Pancreas (tissue), 10 donors: ENCODE results near the gene UBN1. TPM values are rescaled to one million over a fixed set of nuclear protein-coding genes. Genes with fewer than 3 reads are reported as not detected.

Experiments
- ATAC-seq, 4 donors: fragments of 200-7000 bp; cut with Tn5 transposase; one replicate each; pipeline versions ENCODE4 v1.8.0 to v1.9.1; 2020; ENCODE audit warnings: mild to moderate bottlenecking in 4 of 4, moderate library complexity in 4 of 4
- DNase-seq, 6 donors: peaks; one replicate each; pipeline ENCODE4 v3.0.0-alpha.2; 2020
- FAIRE-seq: peaks from 2 replicates; lab custom pipeline; 2012; peaks lifted over from hg19 to GRCh38; lab: Jason Lieb, UNC
- H3K27ac ChIP-seq, 4 donors: fragments of 200-600 bp; sonication (generic); 1 replicate in 3 of 4; 2 replicates in 1 of 4; pipeline versions ENCODE4 v1.5.0 to v1.8.0; 2020
- H3K27me3 ChIP-seq, 4 donors: fragments of 200-600 bp; one replicate each; pipeline ENCODE4 v1.8.0; 2021
- H3K36me3 ChIP-seq, 3 donors: fragments of 200-600 bp; sonication (generic) in 1 of 3; one replicate each; pipeline versions ENCODE4 v1.5.0 to v1.8.0; 2020 to 2021
- H3K4me1 ChIP-seq, 3 donors: fragments of 200-600 bp; one replicate each; pipeline ENCODE4 v1.8.0; 2021
- H3K4me3 ChIP-seq, 4 donors: fragments of 200-600 bp; sonication (generic) in 2 of 4; one replicate each; pipeline versions ENCODE4 v1.5.0 to v1.8.0; 2020 to 2021
- H3K9me3 ChIP-seq, 4 donors: fragments of 200-600 bp; one replicate each; pipeline ENCODE4 v1.8.0; 2021
- WGBS, 2 donors: extraction: QIAGEN DNeasy Blood & Tissue Kit; methylation state at CpG; one replicate each; pipeline ENCODE4 v1.1.7; 2013; 5-methylcytosine and 5-hydroxymethylcytosine counted together
- intact Hi-C, 3 donors: fragments of 100-400 bp; cut with DNase I; formaldehyde crosslinking; loops; one replicate each; pipeline versions ENCODE4 v1.11.1 to v1.14.2; 2022
- polyA plus RNA-seq, 2 donors: library from polyadenylated mRNA; stranded (reverse); fragments of 200-250 nt; gene quantifications; one replicate each; pipeline ENCODE4 v1.2.3, GENCODE V29; 2013
- total RNA-seq, 6 donors: library from RNA; stranded (reverse); fragmentation: NEBNext Ultra II Directional in 4 of 6; extraction: Animal tissue kit (Norgen Biotek cat#: 25700) in 4 of 6; gene quantifications; one replicate each; pipeline versions ENCODE4 v1.2.1 to v1.2.4, GENCODE V29; 2021 to 2023
- TF ChIP-seq, protein P1 (sequence below), 4 donors: fragments of 200-600 bp; sonication (generic) in 3 of 4; IDR thresholded peaks; one replicate each; pipeline versions ENCODE4 v1.5.0 to v1.8.0; 2021; ENCODE audit warnings: antibody characterized with exemption in 4 of 4
- donor health status: healthy with polysubstance abuse.
- donor health status: DM: no; HTN: no; CAD: no; lungs with moderate emphysema.
- donor health status: DM: no; HTN: no; CAD: no.
- donor health status: control.
- donor health status: control.
- donor health status: Bipolar disorder and iron deficiency.
- donor health status: DM: yes; HTN: yes; CAD: no.
- donor health status: DM: no; HTN: no; CAD: no.
- donor health status: DM: no; HTN: no; CAD: no.
- donor health status: DM: yes; HTN: yes; CAD: no.

UBN1 gene
- total and polyA plus RNA-seq, 8 donors: 8.0 to 17.3 (median 10.9) TPM

DNA sequence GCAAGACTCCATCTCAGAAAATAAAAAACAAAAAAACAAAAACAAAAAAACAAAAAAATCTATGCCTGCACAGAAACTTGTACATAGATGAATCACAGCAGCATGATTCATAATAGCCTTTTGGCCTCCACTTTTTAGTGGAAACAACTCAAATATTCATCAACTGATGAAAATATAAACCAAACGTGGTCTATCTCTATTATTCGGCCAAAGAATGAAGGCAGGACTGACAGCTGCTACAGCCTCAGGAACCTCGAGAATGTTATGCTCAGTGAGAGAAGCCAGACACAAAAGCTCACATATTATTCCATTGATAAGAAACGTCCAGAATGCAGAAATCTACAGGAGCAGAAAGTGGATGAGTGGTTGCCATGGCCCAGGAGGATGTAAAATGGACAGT lies 69.8 kb downstream of the UBN1 start:
- no peaks in the 10 kb centered on the region for H3K27me3 ChIP-seq
- FAIRE-seq (no peak), ATAC-seq (no peak), DNase-seq (no peak)
- no peaks in the 10 kb centered on the region for H3K4me1 ChIP-seq
- H3K27ac ChIP-seq: no peak overlapping the region
- intact Hi-C loops: loop anchor here in 1 of 3 donors (10.0 kb wide), 1 partner anchor 62 kb away; no protein-coding TSS in a partner anchor
- H3K4me3 ChIP-seq: no peak overlapping the region
- H3K9me3 ChIP-seq: no peaks in the 10 kb centered on the region
- H3K36me3 ChIP-seq: no peaks in the 10 kb centered on the region
- 46 to 50% methylated on average over 4 of the region's 4 CpGs for WGBS, 2 donors
- TF ChIP-seq, protein P1, sequence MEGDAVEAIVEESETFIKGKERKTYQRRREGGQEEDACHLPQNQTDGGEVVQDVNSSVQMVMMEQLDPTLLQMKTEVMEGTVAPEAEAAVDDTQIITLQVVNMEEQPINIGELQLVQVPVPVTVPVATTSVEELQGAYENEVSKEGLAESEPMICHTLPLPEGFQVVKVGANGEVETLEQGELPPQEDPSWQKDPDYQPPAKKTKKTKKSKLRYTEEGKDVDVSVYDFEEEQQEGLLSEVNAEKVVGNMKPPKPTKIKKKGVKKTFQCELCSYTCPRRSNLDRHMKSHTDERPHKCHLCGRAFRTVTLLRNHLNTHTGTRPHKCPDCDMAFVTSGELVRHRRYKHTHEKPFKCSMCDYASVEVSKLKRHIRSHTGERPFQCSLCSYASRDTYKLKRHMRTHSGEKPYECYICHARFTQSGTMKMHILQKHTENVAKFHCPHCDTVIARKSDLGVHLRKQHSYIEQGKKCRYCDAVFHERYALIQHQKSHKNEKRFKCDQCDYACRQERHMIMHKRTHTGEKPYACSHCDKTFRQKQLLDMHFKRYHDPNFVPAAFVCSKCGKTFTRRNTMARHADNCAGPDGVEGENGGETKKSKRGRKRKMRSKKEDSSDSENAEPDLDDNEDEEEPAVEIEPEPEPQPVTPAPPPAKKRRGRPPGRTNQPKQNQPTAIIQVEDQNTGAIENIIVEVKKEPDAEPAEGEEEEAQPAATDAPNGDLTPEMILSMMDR (IDR thresholded peaks at IDR 0.05): no peak

DNA sequence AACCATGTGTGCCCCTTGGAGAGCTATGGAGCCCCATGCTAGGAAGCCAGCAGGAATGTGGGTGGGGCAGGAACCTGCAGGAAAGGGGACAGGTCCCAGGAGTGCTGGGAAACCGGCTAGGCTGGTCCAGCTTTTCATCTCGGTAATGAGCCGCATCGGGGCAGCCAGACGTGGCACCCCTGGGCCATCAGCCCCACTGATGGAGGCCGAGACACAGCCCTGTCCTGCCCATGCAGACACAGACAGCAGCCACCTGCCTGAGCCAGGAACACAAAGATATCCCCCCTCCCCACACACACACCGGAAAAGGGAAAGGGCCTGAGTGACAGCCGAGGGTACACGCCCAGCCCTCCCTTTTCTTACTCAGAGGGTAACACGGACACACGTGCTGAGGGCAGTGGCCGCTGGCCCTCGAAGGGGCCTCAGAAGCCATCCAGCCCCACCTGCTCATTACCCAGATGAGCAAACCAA lies 71.5 kb downstream of the UBN1 start:
- ATAC-seq: peak; percentile 64 to 77 (median 66)
- H3K4me1 ChIP-seq: peaks cover 0 to 4% (median 0%) of the 10 kb centered on the region in 3 donors
- FAIRE-seq: no peak
- H3K9me3 ChIP-seq: no peaks in the 10 kb centered on the region
- TF ChIP-seq, protein P1 (IDR thresholded peaks at IDR 0.05): no peak
- H3K36me3 ChIP-seq: no peaks in the 10 kb centered on the region
- peak overlapping the region in 1 of 4 donors; percentile 17 for H3K27ac ChIP-seq
- intact Hi-C loops: loop anchor here in 1 of 3 donors (10.0 kb wide), 1 partner anchor 64 kb away; no protein-coding TSS in a partner anchor
- H3K4me3 ChIP-seq: no peak overlapping the region
- no peak for DNase-seq
- whole genome bisulfite sequencing, 2 donors: 52 to 57% methylated on average over 13 of the region's 13 CpGs
- H3K27me3 ChIP-seq: no peaks in the 10 kb centered on the region

DNA sequence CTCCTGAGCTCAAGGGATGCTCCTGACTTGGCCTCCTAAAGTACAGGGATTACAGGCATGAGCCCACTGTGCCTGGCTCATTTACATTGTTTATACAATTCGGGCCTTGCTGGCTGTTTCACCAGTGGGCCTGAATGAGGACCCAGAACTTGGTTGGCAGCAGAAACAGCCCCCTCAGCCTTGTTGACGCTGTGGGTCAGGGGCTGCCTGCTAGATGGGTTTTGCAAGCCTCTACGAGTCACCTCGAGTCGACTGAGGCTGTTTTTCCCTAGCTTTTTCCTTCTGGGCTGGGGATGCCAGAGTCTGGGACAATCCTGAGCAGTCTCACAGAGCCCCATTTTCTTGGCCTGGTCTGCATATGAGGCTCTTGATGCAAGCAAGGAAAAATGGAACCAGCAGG lies 73.5 kb downstream of the UBN1 start:
- peaks cover 0 to 16% (median 10%) of the 10 kb centered on the region in 3 donors for H3K4me1 ChIP-seq
- H3K27ac ChIP-seq: no peak overlapping the region
- DNase-seq (no peak), FAIRE-seq (no peak), ATAC-seq (no peak)
- no peaks in the 10 kb centered on the region for H3K36me3 ChIP-seq
- 91 to 92% methylated on average over 5 of the region's 5 CpGs for WGBS, 2 donors
- TF ChIP-seq, protein P1 (IDR thresholded peaks at IDR 0.05): no peak
- no peaks in the 10 kb centered on the region for H3K27me3 ChIP-seq
- intact Hi-C loops: no loop called here
- no peak overlapping the region for H3K4me3 ChIP-seq
- no peaks in the 10 kb centered on the region for H3K9me3 ChIP-seq

DNA sequence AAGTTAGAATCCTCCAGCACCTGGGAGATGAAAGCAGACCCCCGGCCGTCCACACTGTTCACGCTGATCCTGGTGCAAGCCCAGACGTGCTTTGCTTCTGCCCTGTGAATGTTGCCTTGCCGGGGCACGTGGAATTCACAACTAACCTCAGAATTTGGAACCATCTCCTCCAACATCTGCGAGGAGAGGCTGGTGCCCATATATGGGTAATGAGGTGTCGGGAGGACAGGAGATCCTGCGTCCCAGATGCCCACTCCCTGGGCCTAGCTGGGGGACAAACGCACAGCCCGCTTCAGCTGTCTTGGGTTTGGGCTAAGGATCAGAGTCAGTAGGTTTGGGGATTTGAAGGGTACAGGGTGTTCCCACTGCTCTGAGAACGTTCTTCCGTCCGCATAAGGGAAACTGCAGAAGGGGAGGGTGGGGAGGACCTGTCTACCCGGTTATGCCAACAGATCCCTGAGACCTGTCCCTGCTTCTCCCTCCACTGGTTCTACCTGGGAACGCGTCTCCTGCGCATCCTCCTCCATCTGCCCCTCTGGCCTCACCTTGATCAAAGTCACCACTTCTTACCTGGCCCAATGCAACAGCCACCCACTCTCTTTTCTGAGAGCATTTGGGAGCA lies 75.6 kb downstream of the UBN1 start:
- intact Hi-C loops: no loop called here
- no peak overlapping the region for H3K4me3 ChIP-seq
- FAIRE-seq: no peak
- ATAC-seq: no peak
- 85 to 89% methylated on average over 18 of the region's 18 CpGs for WGBS, 2 donors
- no peak for DNase-seq
- H3K27me3 ChIP-seq: no peaks in the 10 kb centered on the region
- H3K9me3 ChIP-seq: no peaks in the 10 kb centered on the region
- TF ChIP-seq, protein P1 (IDR thresholded peaks at IDR 0.05): no peak
- H3K36me3 ChIP-seq: no peaks in the 10 kb centered on the region
- peaks cover 0 to 16% (median 10%) of the 10 kb centered on the region in 3 donors for H3K4me1 ChIP-seq
- no peak overlapping the region for H3K27ac ChIP-seq

DNA sequence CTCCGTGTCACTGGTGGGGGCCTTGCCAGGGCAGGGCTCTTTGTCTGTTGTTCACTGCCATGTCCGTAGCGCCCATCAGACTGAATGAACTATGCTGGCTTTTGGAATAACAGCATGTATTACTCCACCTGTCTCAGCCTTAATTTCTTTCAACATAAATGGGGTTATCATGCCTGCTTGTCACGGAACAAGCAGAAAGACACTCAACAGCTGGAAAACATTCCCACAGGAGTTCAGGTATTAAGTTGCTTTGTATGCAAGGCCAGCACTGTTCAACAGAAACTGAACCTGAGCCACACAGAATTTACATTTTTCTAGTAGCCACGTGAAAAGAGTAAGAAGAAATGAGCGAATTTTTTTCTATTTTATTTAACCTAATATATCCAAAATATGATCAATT lies 76.6 kb downstream of the UBN1 start:
- no peak overlapping the region for H3K4me3 ChIP-seq
- ATAC-seq: peak in 1 of 4 donors; percentile 20
- peaks cover 0 to 16% (median 10%) of the 10 kb centered on the region in 3 donors for H3K4me1 ChIP-seq
- no peaks in the 10 kb centered on the region for H3K36me3 ChIP-seq
- intact Hi-C loops: no loop called here
- 37 to 41% methylated on average over 6 of the region's 6 CpGs for WGBS, 2 donors
- DNase-seq: no peak
- no peaks in the 10 kb centered on the region for H3K27me3 ChIP-seq
- no peaks in the 10 kb centered on the region for H3K9me3 ChIP-seq
- TF ChIP-seq, protein P1 (IDR thresholded peaks at IDR 0.05): no peak
- peak overlapping the region in 1 of 4 donors; percentile 31 for H3K27ac ChIP-seq
- no peak for FAIRE-seq
